ENCODE measurements around the gene THAP7. TPM values are rescaled to one million over a fixed set of nuclear protein-coding genes. Genes with fewer than 3 reads are reported as not detected.

Gene THAP7
- total and polyA plus RNA-seq, 9 of the 15 experiments (the other 6 are each of a cell fraction or from before 2014, with no cell fraction given): 7.9 to 263 (median 84.1) TPM

DNA sequence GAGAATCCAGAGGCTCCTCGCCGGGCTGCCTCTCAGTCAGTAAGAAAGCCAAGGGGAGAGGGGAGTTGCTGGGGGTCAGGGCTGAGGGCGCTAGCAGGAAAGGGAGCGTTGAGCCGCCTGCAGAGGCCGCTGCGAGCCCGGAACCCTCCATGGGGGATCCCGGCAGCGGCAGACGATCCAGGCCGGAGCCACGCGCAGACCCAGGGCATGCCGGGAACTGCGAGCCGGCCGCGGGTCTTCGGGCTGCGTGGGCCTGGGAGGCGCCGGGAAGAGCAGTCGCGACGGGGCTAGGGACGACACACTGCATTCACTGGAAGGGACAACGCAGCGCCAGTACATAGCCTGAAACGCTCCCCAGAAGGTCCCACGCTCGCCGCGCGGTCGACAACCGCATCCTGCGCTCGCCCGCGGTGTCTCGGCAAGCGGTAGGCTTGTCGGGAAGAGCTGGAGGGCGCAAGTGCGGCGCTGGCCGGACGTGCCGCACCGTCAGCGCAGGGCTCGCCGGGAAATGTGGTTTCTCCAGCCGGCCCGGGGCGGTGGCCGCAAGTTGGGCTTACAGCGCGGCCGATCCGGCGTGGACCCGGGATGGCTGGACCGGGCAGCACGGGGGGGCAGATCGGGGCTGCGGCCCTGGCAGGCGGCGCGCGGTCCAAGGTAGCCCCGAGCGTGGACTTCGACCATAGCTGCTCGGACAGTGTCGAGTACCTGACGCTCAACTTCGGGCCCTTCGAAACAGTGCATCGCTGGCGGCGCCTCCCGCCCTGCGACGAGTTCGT lies 19.9 kb downstream of the THAP7 start, which contains the start of gene LZTR1 (continued):
- TF ChIP-seq, protein P1, sequence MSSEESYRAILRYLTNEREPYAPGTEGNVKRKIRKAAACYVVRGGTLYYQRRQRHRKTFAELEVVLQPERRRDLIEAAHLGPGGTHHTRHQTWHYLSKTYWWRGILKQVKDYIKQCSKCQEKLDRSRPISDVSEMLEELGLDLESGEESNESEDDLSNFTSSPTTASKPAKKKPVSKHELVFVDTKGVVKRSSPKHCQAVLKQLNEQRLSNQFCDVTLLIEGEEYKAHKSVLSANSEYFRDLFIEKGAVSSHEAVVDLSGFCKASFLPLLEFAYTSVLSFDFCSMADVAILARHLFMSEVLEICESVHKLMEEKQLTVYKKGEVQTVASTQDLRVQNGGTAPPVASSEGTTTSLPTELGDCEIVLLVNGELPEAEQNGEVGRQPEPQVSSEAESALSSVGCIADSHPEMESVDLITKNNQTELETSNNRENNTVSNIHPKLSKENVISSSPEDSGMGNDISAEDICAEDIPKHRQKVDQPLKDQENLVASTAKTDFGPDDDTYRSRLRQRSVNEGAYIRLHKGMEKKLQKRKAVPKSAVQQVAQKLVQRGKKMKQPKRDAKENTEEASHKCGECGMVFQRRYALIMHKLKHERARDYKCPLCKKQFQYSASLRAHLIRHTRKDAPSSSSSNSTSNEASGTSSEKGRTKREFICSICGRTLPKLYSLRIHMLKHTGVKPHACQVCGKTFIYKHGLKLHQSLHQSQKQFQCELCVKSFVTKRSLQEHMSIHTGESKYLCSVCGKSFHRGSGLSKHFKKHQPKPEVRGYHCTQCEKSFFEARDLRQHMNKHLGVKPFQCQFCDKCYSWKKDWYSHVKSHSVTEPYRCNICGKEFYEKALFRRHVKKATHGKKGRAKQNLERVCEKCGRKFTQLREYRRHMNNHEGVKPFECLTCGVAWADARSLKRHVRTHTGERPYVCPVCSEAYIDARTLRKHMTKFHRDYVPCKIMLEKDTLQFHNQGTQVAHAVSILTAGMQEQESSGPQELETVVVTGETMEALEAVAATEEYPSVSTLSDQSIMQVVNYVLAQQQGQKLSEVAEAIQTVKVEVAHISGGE (CRISPR knock-in tag; IDR thresholded peaks at IDR 0.05): peak in 1 of 3 experiments; percentile 71; a peak in 2 of 6 replicates
- TF ChIP-seq BDP1 (IDR thresholded peaks at IDR 0.05; ENCODE audit: insufficient read depth, insufficient read length) (no peak), GABPB2 (CRISPR knock-in tag; conservative IDR thresholded peaks at IDR 0.05) (peak; percentile 94; the same call in 1 of the 2 replicates), SMARCA4 (IDR thresholded peaks at IDR 0.05) (no peak), BMI1 (IDR thresholded peaks at IDR 0.05; ENCODE audit: low read length) (peak; percentile 46), FOXM1 (IDR thresholded peaks at IDR 0.05; ENCODE audit: low read depth) (no peak), FOXM1 (CRISPR knock-in tag; IDR thresholded peaks at IDR 0.05; ENCODE audit: low read depth) (no peak), MTA1 (IDR thresholded peaks at IDR 0.05; ENCODE audit: borderline replicate concordance) (no peak), ZNF583 (CRISPR knock-in tag; IDR thresholded peaks at IDR 0.05) (peak; percentile 98)
- TF ChIP-seq, protein P2, sequence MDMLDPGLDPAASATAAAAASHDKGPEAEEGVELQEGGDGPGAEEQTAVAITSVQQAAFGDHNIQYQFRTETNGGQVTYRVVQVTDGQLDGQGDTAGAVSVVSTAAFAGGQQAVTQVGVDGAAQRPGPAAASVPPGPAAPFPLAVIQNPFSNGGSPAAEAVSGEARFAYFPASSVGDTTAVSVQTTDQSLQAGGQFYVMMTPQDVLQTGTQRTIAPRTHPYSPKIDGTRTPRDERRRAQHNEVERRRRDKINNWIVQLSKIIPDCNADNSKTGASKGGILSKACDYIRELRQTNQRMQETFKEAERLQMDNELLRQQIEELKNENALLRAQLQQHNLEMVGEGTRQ (CRISPR knock-in tag; IDR thresholded peaks at IDR 0.05): no peak
- TF ChIP-seq, protein P3, sequence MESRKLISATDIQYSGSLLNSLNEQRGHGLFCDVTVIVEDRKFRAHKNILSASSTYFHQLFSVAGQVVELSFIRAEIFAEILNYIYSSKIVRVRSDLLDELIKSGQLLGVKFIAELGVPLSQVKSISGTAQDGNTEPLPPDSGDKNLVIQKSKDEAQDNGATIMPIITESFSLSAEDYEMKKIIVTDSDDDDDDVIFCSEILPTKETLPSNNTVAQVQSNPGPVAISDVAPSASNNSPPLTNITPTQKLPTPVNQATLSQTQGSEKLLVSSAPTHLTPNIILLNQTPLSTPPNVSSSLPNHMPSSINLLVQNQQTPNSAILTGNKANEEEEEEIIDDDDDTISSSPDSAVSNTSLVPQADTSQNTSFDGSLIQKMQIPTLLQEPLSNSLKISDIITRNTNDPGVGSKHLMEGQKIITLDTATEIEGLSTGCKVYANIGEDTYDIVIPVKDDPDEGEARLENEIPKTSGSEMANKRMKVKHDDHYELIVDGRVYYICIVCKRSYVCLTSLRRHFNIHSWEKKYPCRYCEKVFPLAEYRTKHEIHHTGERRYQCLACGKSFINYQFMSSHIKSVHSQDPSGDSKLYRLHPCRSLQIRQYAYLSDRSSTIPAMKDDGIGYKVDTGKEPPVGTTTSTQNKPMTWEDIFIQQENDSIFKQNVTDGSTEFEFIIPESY (CRISPR knock-in tag; IDR thresholded peaks at IDR 0.05): no peak
- TF ChIP-seq, protein P4, sequence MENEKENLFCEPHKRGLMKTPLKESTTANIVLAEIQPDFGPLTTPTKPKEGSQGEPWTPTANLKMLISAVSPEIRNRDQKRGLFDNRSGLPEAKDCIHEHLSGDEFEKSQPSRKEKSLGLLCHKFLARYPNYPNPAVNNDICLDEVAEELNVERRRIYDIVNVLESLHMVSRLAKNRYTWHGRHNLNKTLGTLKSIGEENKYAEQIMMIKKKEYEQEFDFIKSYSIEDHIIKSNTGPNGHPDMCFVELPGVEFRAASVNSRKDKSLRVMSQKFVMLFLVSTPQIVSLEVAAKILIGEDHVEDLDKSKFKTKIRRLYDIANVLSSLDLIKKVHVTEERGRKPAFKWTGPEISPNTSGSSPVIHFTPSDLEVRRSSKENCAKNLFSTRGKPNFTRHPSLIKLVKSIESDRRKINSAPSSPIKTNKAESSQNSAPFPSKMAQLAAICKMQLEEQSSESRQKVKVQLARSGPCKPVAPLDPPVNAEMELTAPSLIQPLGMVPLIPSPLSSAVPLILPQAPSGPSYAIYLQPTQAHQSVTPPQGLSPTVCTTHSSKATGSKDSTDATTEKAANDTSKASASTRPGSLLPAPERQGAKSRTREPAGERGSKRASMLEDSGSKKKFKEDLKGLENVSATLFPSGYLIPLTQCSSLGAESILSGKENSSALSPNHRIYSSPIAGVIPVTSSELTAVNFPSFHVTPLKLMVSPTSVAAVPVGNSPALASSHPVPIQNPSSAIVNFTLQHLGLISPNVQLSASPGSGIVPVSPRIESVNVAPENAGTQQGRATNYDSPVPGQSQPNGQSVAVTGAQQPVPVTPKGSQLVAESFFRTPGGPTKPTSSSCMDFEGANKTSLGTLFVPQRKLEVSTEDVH (IDR thresholded peaks at IDR 0.05; ENCODE audit: low read depth, partially characterized antibody): no peak
